GM21515 (cell line): ENCODE results near the gene GNB1.
"Not testable (repeated sequence)": the region's sequence is repeated elsewhere in the genome, so short reads cannot be mapped to it uniquely, and the experiment has no call there.

ENCODE experiments used
- ATAC-seq: cut with Tn5 transposase; IDR thresholded peaks from one replicate; pipeline ENCODE4 v1.9.1; 2021; ENCODE audit not compliant: unreplicated experiment

GNB1 gene

GRCh38 chr1:1890506-1891348 is at the start of gene GNB1:
GNB1 (minus strand) TSS chr1:1891087; CDS start chr1:1825453, 65,634 bp downstream.
- ATAC-seq, result peak; percentile 65

- ATAC-seq, result no peak
These were observed 49.2 kb upstream of the GNB1 start for GRCh38 chr1:1940123-1940425.

- no peak for ATAC-seq
These were observed 48.6 kb upstream of the GNB1 start for GRCh38 chr1:1939296-1940122.

- no peak for ATAC-seq
These were observed 47.9 kb upstream of the GNB1 start for GRCh38 chr1:1938613-1939295.

- ATAC-seq, result no peak
These were observed 47.3 kb upstream of the GNB1 start for GRCh38 chr1:1938276-1938573.

GRCh38 chr1:1937549-1938275 is 46.8 kb upstream of the GNB1 start:
- ATAC-seq, result no peak

- ATAC-seq, result no peak
These were observed 46.2 kb upstream of the GNB1 start for GRCh38 chr1:1937061-1937460.

GRCh38 chr1:1934848-1935247 is 44.0 kb upstream of the GNB1 start:
- not testable (repeated sequence) for ATAC-seq

GRCh38 chr1:1929639-1930545 is 39.0 kb upstream of the GNB1 start:
- no peak for ATAC-seq

GRCh38 chr1:1929102-1929638 is 38.3 kb upstream of the GNB1 start:
- no peak for ATAC-seq

GRCh38 chr1:1928231-1929101 is 37.6 kb upstream of the GNB1 start:
- no peak for ATAC-seq

GRCh38 chr1:1927751-1928150 is 36.9 kb upstream of the GNB1 start:
- ATAC-seq, result no peak

GRCh38 chr1:1926886-1927660 is 36.2 kb upstream of the GNB1 start:
- ATAC-seq, result no peak

GRCh38 chr1:1926346-1926811 is 35.5 kb upstream of the GNB1 start:
- no peak for ATAC-seq

- no peak for ATAC-seq
These were observed 34.8 kb upstream of the GNB1 start for GRCh38 chr1:1925437-1926345.

- ATAC-seq, result no peak
These were observed 34.0 kb upstream of the GNB1 start for GRCh38 chr1:1924849-1925248.

- no peak for ATAC-seq
These were observed 33.5 kb upstream of the GNB1 start for GRCh38 chr1:1924386-1924785.
